ENCODE measurements around the gene PRKAA2.

DNA sequence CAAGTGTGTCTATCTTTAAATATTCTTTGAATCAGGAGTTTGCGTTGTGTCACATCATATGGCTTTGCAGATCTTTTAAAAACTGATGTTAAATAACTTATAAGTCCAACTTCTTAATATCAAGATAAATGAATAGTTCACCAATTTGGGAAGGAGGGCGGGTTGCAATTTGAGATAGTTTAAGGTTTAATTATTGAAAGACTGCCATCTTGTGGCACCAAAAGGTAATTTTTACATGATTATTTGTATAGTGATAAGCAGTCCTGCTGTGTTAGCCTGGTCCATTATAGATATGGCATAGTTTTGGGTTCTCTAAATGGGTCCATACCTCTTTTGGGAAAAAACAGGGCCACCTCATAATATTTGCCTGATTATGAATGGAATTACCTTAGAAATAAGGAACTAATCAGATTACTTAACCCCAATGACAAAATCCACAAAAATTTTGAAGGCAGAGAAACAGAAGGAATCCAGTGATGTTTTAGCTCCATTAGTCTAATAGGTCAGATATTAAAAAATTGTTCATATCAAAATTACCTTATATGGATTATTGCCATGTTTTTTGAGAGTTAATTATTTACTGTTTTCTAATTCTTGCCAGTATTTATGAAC lies 64.3 kb downstream of the PRKAA2 start:
- TF ChIP-seq, protein P1, sequence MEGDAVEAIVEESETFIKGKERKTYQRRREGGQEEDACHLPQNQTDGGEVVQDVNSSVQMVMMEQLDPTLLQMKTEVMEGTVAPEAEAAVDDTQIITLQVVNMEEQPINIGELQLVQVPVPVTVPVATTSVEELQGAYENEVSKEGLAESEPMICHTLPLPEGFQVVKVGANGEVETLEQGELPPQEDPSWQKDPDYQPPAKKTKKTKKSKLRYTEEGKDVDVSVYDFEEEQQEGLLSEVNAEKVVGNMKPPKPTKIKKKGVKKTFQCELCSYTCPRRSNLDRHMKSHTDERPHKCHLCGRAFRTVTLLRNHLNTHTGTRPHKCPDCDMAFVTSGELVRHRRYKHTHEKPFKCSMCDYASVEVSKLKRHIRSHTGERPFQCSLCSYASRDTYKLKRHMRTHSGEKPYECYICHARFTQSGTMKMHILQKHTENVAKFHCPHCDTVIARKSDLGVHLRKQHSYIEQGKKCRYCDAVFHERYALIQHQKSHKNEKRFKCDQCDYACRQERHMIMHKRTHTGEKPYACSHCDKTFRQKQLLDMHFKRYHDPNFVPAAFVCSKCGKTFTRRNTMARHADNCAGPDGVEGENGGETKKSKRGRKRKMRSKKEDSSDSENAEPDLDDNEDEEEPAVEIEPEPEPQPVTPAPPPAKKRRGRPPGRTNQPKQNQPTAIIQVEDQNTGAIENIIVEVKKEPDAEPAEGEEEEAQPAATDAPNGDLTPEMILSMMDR (IDR thresholded peaks at IDR 0.05) = peak; percentile 47 to 71 (median 52)
- no peak for TF ChIP-seq POLR2A (IDR thresholded peaks at IDR 0.05)

Data from testis (tissue), 2 donors.